HepG2 (cell line): Measurements from ENCODE around the gene CEP135.

Source experiments
- ADNP ChIP-seq: sonication (generic); formaldehyde crosslinking; IDR thresholded peaks from 2 replicates; pipeline ENCODE4 v1.4.0; 2020; ENCODE audit warnings: missing genetic modification reagents
- CC2D1A ChIP-seq: sonication (generic); formaldehyde crosslinking; IDR thresholded peaks from 2 replicates; pipeline ENCODE4 v1.8.1; 2023; ENCODE audit warnings: mild to moderate bottlenecking, missing genetic modification reagents
- EP300 ChIP-seq, 3 experiments: sonication (generic) in 1 of 3; formaldehyde crosslinking in 1 of 3; IDR thresholded peaks; 2 replicates each; pipeline versions ENCODE4 v1.5.1 to v1.6.1; 2011 to 2020; ENCODE audit warnings: low read depth in 2 of 3, low read length in 2 of 3, borderline replicate concordance in 1 of 3, improper control_type of control experiment in 1 of 3, mild to moderate bottlenecking in 1 of 3, missing genetic modification reagents in 1 of 3, moderate library complexity in 1 of 3
- ESRRA ChIP-seq: sonication (generic); formaldehyde crosslinking; IDR thresholded peaks from 2 replicates; pipeline ENCODE4 v1.5.1; 2020; ENCODE audit warnings: mild to moderate bottlenecking, low read depth, missing genetic modification reagents
- KAT2B ChIP-seq: fragments of 150-350 bp; IDR thresholded peaks from 2 replicates; pipeline ENCODE4 v1.6.1; 2014; ENCODE audit warnings: low read depth, low read length, borderline replicate concordance
- KDM5B ChIP-seq: sonication (generic); formaldehyde crosslinking; IDR thresholded peaks from 2 replicates; pipeline ENCODE4 v1.4.0; 2020; ENCODE audit warnings: missing genetic modification reagents, mild to moderate bottlenecking, borderline replicate concordance
- KIAA2018 ChIP-seq: sonication (generic); formaldehyde crosslinking; IDR thresholded peaks from 2 replicates; pipeline ENCODE4 v1.5.0; 2020; ENCODE audit warnings: mild to moderate bottlenecking, missing genetic modification reagents, borderline replicate concordance
- ZFX ChIP-seq: sonication (generic); formaldehyde crosslinking; IDR thresholded peaks from 2 replicates; pipeline ENCODE4 v1.4.0; 2020; ENCODE audit warnings: mild to moderate bottlenecking, low read depth, missing genetic modification reagents, moderate library complexity
- ZNF280B ChIP-seq: sonication (generic); formaldehyde crosslinking; IDR thresholded peaks from 2 replicates; pipeline ENCODE4 v1.5.0; 2020; ENCODE audit warnings: missing genetic modification reagents, mild to moderate bottlenecking, borderline replicate concordance
- ZNF616 ChIP-seq: sonication (generic); formaldehyde crosslinking; IDR thresholded peaks from 2 replicates; pipeline ENCODE4 v1.5.0; 2020; ENCODE audit warnings: low read depth, mild to moderate bottlenecking, missing genetic modification reagents
- TF ChIP-seq, protein P1 (sequence below): sonication (generic); formaldehyde crosslinking; IDR thresholded peaks from 2 replicates; pipeline ENCODE4 v1.5.0; 2020; ENCODE audit warnings: mild to moderate bottlenecking, missing genetic modification reagents, moderate library complexity
- TF ChIP-seq, protein P2 (sequence below): fragments of 450-650 bp; IDR thresholded peaks from 2 replicates; pipeline ENCODE4 v1.6.1; 2016
- TF ChIP-seq, protein P3 (sequence below): sonication (generic); formaldehyde crosslinking; IDR thresholded peaks from 2 replicates; pipeline ENCODE4 v1.4.0; 2020; ENCODE audit warnings: mild to moderate bottlenecking, low read depth, missing genetic modification reagents
- TF ChIP-seq, protein P4 (sequence below): sonication (generic); formaldehyde crosslinking; IDR thresholded peaks from 2 replicates; pipeline ENCODE4 v1.4.0; 2020; ENCODE audit warnings: missing genetic modification reagents

GRCh38 chr4:55949482-55949802 is 697 bp downstream of the CEP135 start:
- TF ChIP-seq EP300 (IDR thresholded peaks at IDR 0.05; ENCODE audit: low read depth in 2 of 2, low read length in 2 of 2) (peak in 1 of 2 experiments; percentile 52; a peak in 1 of 4 replicates), EP300 (CRISPR knock-in tag; IDR thresholded peaks at IDR 0.05; ENCODE audit: borderline replicate concordance) (no peak), ESRRA (CRISPR knock-in tag) (no peak), ZNF616 (no peak), ADNP (CRISPR knock-in tag) (no peak), KIAA2018 (CRISPR knock-in tag) (no peak), ZFX (CRISPR knock-in tag) (no peak), KDM5B (CRISPR knock-in tag) (no peak), ZNF280B (CRISPR knock-in tag) (no peak), CC2D1A (no peak), KAT2B (no peak)
- TF ChIP-seq, protein P1, sequence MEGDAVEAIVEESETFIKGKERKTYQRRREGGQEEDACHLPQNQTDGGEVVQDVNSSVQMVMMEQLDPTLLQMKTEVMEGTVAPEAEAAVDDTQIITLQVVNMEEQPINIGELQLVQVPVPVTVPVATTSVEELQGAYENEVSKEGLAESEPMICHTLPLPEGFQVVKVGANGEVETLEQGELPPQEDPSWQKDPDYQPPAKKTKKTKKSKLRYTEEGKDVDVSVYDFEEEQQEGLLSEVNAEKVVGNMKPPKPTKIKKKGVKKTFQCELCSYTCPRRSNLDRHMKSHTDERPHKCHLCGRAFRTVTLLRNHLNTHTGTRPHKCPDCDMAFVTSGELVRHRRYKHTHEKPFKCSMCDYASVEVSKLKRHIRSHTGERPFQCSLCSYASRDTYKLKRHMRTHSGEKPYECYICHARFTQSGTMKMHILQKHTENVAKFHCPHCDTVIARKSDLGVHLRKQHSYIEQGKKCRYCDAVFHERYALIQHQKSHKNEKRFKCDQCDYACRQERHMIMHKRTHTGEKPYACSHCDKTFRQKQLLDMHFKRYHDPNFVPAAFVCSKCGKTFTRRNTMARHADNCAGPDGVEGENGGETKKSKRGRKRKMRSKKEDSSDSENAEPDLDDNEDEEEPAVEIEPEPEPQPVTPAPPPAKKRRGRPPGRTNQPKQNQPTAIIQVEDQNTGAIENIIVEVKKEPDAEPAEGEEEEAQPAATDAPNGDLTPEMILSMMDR (CRISPR knock-in tag), result no peak
- TF ChIP-seq, protein P2, sequence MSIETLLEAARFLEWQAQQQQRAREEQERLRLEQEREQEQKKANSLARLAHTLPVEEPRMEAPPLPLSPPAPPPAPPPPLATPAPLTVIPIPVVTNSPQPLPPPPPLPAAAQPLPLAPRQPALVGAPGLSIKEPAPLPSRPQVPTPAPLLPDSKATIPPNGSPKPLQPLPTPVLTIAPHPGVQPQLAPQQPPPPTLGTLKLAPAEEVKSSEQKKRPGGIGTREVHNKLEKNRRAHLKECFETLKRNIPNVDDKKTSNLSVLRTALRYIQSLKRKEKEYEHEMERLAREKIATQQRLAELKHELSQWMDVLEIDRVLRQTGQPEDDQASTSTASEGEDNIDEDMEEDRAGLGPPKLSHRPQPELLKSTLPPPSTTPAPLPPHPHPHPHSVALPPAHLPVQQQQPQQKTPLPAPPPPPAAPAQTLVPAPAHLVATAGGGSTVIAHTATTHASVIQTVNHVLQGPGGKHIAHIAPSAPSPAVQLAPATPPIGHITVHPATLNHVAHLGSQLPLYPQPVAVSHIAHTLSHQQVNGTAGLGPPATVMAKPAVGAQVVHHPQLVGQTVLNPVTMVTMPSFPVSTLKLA, result no peak
- TF ChIP-seq, protein P3, sequence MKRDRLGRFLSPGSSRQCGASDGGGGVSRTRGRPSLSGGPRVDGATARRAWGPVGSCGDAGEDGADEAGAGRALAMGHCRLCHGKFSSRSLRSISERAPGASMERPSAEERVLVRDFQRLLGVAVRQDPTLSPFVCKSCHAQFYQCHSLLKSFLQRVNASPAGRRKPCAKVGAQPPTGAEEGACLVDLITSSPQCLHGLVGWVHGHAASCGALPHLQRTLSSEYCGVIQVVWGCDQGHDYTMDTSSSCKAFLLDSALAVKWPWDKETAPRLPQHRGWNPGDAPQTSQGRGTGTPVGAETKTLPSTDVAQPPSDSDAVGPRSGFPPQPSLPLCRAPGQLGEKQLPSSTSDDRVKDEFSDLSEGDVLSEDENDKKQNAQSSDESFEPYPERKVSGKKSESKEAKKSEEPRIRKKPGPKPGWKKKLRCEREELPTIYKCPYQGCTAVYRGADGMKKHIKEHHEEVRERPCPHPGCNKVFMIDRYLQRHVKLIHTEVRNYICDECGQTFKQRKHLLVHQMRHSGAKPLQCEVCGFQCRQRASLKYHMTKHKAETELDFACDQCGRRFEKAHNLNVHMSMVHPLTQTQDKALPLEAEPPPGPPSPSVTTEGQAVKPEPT (CRISPR knock-in tag), result no peak
- TF ChIP-seq, protein P4, sequence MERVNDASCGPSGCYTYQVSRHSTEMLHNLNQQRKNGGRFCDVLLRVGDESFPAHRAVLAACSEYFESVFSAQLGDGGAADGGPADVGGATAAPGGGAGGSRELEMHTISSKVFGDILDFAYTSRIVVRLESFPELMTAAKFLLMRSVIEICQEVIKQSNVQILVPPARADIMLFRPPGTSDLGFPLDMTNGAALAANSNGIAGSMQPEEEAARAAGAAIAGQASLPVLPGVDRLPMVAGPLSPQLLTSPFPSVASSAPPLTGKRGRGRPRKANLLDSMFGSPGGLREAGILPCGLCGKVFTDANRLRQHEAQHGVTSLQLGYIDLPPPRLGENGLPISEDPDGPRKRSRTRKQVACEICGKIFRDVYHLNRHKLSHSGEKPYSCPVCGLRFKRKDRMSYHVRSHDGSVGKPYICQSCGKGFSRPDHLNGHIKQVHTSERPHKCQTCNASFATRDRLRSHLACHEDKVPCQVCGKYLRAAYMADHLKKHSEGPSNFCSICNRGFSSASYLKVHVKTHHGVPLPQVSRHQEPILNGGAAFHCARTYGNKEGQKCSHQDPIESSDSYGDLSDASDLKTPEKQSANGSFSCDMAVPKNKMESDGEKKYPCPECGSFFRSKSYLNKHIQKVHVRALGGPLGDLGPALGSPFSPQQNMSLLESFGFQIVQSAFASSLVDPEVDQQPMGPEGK (CRISPR knock-in tag), result no peak
